GM23338 (cell line): Measurements from ENCODE around the gene IGSF22.
A peak's percentile ranks its signal among the peaks of the same experiment; 100 is the strongest.

Source experiments
- CREB1 ChIP-seq: fragments of 250-450 bp; sonication (Bioruptor Pico); IDR thresholded peaks from 2 replicates; pipeline ENCODE4 v1.5.0; 2020; ENCODE audit warnings: low read depth, mild to moderate bottlenecking, moderate library complexity
- CTCF ChIP-seq, 2 experiments: fragments of 200-600 bp in 1 of 2; sonication (generic) in 1 of 2; conservative IDR thresholded peaks; 2 replicates each; pipeline versions ENCODE4 v1.5.1 to v1.6.1; 2016 to 2017; ENCODE audit warnings: antibody characterized with exemption in 2 of 2, low read depth in 2 of 2, mild to moderate bottlenecking in 2 of 2, moderate library complexity in 1 of 2
- ETS1 ChIP-seq: IDR thresholded peaks from 2 replicates; pipeline ENCODE4 v1.6.1; 2016; ENCODE audit warnings: antibody characterized with exemption
- EZH2 ChIP-seq: fragments of 200-600 bp; sonication (generic); IDR thresholded peaks from one replicate; pipeline ENCODE4 v1.8.0; 2017; ENCODE audit warnings: antibody characterized with exemption, mild to moderate bottlenecking, low read depth; ENCODE audit not compliant: unreplicated experiment
- POLR2AphosphoS5 ChIP-seq: IDR thresholded peaks from 2 replicates; pipeline ENCODE4 v1.6.1; 2016; ENCODE audit warnings: antibody characterized with exemption, low read depth
- REST ChIP-seq: IDR thresholded peaks from one replicate; pipeline ENCODE4 v1.6.1; 2018; ENCODE audit warnings: antibody characterized with exemption; ENCODE audit not compliant: unreplicated experiment
- ZNF331 ChIP-seq: fragments of 250-450 bp; sonication (Bioruptor Pico); IDR thresholded peaks from 2 replicates; pipeline ENCODE4 v1.5.0; 2020; ENCODE audit warnings: low read depth, mild to moderate bottlenecking, moderate library complexity

DNA sequence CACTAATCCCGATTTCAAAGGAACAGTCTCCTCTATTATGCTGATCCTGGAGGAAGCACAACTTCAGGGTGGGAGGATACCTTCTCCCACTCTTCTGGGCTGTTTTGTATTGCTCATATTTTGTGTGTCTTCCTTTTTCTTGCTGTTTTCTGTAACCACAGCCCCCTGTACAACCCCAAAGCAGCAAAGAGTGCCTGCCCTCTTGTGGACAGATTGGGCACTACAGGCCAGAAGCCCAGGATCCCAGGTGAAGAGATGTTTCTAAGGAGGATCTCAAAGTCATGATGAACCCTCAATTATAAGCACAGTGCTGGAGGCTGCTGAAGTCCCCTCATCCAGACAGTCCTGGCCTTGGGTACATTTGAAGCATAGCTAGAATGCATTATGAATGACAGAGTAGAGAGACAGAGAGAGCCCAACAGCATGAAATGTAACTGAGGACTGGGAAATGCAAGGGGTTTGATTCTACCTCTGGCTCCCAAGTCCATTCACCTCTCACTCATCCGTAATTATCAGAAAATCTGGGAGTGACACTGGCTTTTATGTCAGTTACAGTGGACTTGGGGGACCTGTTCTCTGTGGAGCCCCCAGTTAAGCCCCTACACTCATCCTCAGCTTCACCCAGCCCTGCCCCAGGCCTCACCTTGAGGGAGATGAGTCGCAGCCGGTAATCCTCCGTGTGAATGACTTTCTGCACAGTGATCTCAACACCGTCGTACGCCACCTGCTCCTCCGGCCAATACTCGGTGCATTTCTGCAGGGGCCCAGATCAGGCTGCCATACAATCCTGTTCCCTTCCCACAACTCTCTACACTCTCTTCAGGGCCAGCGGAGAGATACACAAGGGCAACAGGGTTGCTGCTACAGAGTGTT lies 6.2 kb upstream of the IGSF22 start:
- TF ChIP-seq CTCF (conservative IDR thresholded peaks at IDR 0.05; ENCODE audit: low read depth in 2 of 2) (peak; percentile 88 to 99), POLR2AphosphoS5 (no peak), EZH2 (no peak), ZNF331 (CRISPR knock-in tag) (no peak), REST (no peak), CREB1 (no peak), ETS1 (no peak)
